ENCODE measurements around the gene PRKAG3. TPM values are rescaled to one million over a fixed set of nuclear protein-coding genes. Genes with fewer than 3 reads are reported as not detected.

PRKAG3 gene
- total and polyA plus RNA-seq, 2 donors (not counting 3 experiments of a cell fraction or from before 2014, with no cell fraction given): not detected

- peaks cover 76 to 79% of the 10 kb centered on the region in 2 experiments for H3K27me3 ChIP-seq (ENCODE audit: control insufficient read depth in 2 of 2, insufficient read depth in 2 of 2, low read length in 2 of 2)
- POLR2A ChIA-PET: no interaction called here
- no peaks in the 10 kb centered on the region for H3K4me1 ChIP-seq (ENCODE audit: control insufficient read depth, extremely low read depth, insufficient read depth, low read length)
- intact Hi-C loops (cut with micrococcal nuclease) (loop anchor here (10.0 kb wide), 1 partner anchor 284 kb away; no protein-coding TSS in a partner anchor), dilution Hi-C loops (cut with MboI; ENCODE audit: extremely low pct_ligation_motif_present, low sequenced_read_pairs) (no loop called here)
- H3K4me3 ChIP-seq (replicated peaks in 1 of 3; ENCODE audit: insufficient read depth in 1 of 3, low read depth in 1 of 3, low read length in 3 of 3): no peak overlapping the region
- no peaks in the 10 kb centered on the region for H3K36me3 ChIP-seq (ENCODE audit: control insufficient read depth in 2 of 2, extremely low read depth in 1 of 2, insufficient read depth in 2 of 2, low read length in 2 of 2)
- CTCF ChIA-PET: no interaction called here
- no peaks in the 10 kb centered on the region for H4K20me1 ChIP-seq (replicated peaks; ENCODE audit: control insufficient read depth, extremely low read depth, insufficient read depth, low read length)
- FAIRE-seq: no peak
- TF ChIP-seq MYC (IDR thresholded peaks at IDR 0.05; ENCODE audit: low read depth, low read length): no peak
- TF ChIP-seq FOS (IDR thresholded peaks at IDR 0.05; ENCODE audit: borderline replicate concordance, insufficient read depth, low read length): no peak
- TF ChIP-seq JUN (IDR thresholded peaks at IDR 0.05; ENCODE audit: borderline replicate concordance, insufficient read depth, insufficient read length, low read depth): no peak
- no peak for TF ChIP-seq POLR2A (IDR thresholded peaks at IDR 0.05; ENCODE audit: low read depth, low read length)
- TF ChIP-seq MAX (IDR thresholded peaks at IDR 0.05; ENCODE audit: insufficient read depth, insufficient read length): no peak
- TF ChIP-seq CTCF (IDR thresholded peaks at IDR 0.05; ENCODE audit: extremely low read depth in 1 of 2, insufficient read depth in 1 of 2, low read depth in 1 of 2, low read length in 2 of 2): no peak
- no peak for TF ChIP-seq EZH2 (IDR thresholded peaks at IDR 0.05; ENCODE audit: borderline replicate concordance, low read depth, low read length, severe bottlenecking)
- no peak for TF ChIP-seq POLR2AphosphoS5 (IDR thresholded peaks at IDR 0.05; ENCODE audit: insufficient read depth, low read depth, low read length)
- TF ChIP-seq GATA2 (IDR thresholded peaks at IDR 0.05; ENCODE audit: insufficient read depth, insufficient read length, low read depth, low read length): no peak
- H3K79me2 ChIP-seq (ENCODE audit: control insufficient read depth, insufficient read depth, low read length): no peaks in the 10 kb centered on the region
- no peak overlapping the region for H3K9ac ChIP-seq (replicated peaks; ENCODE audit: extremely low read depth, insufficient read depth, low read length)
- H3K9me1 ChIP-seq (replicated peaks; ENCODE audit: control insufficient read depth, extremely low read depth, insufficient read depth, low read length): no peaks in the 10 kb centered on the region
- BruUV-seq (replicated peaks): no TSS peak
- H2AFZ ChIP-seq (ENCODE audit: low read depth, low read length): no peak overlapping the region
- DNase-seq (ENCODE audit: low read depth, low spot score): no peak
- no peak overlapping the region for H3K27ac ChIP-seq (ENCODE audit: insufficient read depth, low read depth, low read length)
- no peaks in the 10 kb centered on the region for H3K9me3 ChIP-seq (replicated peaks; ENCODE audit: control insufficient read depth, insufficient read depth, low read length)
- no peak overlapping the region for H3K4me2 ChIP-seq (ENCODE audit: insufficient read depth, low read length)
Measured at GRCh38 chr2:218870984-218871344, 39.4 kb upstream of the PRKAG3 start.

Measured in endothelial cell of umbilical vein (primary cell).